Renal cortical epithelial cell (primary cell): ENCODE measurements around the gene AQP5. TPM values are rescaled to one million over a fixed set of nuclear protein-coding genes. Genes with fewer than 3 reads are reported as not detected.
"Not testable (repeated sequence)": the region's sequence is repeated elsewhere in the genome, so short reads cannot be mapped to it uniquely, and the experiment has no call there.

Experiments used
- DNase-seq: peaks from one replicate; pipeline ENCODE4 v3.0.0-alpha.2; 2011; ENCODE audit warnings: low read depth
- total RNA-seq: library from RNA; depleted of rRNA; stranded (reverse); fragments of >200 nt; gene quantifications from 2 replicates; pipeline ENCODE4 v1.2.3, GENCODE V29; 2014

AQP5 gene
- total RNA-seq, 1 donor from 2014 or later, result not detected

DNA sequence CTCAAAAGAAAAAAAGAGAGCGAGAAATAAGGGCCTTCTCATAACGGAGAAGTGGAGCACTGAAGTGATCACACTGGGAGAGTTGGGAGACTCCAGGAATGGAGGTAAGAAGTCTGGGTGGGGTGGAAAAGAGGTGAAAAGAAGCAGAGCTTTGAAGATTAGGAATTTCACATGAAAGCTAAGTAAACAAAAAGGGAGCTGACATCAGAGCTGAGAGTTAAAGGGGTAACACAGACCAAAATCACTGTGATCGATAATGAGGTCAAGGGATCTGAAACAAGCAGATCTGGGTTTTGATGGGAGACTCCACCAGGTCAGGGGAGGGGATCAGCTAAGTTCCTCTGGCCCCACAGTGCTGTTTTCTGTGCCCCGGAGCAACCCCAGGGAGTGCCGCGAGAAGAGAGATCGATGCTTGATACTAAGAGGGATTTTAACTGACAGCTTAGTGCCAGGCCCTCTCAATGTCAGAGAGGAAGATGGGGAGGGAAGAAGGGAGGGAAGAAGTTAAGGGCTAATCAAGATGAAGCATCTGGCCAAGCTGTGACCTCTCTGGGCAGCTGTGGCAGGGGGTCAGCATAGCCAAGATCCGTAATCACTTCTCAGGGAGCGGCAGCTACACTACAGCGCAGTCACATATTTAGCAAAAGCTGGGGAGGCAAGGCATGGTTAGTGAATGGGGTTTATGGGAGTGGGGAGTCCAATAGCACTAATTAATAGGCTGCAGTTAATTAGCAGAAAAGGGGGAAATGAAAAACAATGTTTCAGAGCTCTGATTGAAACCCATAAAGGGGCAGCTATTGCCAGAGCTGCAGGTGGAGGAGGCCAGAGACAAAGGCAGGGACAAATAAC is 19.1 kb downstream of the AQP5 start:
- DNase-seq, result no peak

GRCh38 chr12:49982246-49983087 is 20.8 kb downstream of the AQP5 start:
- peak; percentile 25 for DNase-seq

DNA sequence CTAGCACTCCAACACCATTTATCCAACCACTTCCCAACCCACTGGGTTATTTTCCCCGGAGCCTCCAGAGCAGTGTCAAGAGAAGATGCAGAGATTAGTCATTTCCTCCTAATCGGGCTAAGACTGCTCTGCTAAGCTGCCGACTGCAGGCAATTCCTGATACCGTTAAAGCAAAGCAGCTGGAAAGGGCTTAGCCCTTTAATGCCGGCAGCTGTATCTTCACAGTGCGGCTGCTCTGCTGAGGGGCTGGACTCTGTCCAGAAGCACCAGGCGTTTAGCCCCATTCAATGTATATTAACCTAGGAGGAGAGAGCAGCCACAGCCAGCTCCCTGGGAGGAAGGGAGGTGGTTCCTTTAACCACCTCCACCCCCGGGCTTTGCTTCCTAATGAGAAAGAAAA is 22.2 kb downstream of the AQP5 start:
- peak; percentile 70 for DNase-seq

DNA sequence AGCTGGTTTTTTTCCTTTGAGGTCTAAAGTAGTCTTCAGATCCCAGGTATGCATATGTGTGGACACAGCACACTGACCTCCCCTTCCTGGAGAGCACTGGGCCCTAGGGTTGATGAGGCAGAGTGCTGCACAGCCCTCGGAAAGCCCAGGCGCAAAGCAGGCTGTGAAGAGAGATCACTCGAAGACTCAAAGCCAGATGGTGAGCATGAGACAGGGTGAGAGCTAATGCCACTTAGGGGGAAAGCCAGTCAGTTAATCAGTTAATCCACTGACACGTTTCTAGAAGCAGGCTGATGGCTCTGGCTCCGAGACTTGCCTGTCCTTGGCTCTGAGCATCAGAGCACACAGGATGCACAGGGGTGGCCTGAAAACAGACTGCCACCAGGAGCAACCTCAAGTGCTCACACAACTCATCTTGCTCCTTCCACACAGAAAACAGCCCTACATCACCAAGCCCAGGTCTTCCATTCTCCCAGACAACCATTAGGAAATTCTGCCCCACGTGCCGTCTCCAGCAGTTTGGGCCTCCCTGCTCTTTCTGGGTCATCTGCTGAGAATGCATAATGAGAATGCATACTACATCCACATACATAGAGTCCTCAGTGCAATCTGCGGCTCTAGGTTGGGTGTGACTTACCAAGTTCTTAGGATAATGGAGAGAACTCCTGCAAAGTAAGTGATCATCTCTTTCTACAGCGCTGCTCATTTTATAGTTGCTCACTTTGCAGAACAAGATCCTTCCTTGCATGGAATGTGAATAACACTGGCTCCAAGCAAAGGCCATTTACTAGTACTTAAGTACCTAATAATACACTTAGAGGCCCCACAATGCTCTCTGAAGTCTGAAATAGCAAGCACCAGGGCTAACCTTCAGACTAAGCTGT is 23.0 kb downstream of the AQP5 start:
- DNase-seq, result peak; percentile 21

GRCh38 chr12:49985981-49986380 is 24.3 kb downstream of the AQP5 start:
- peak; percentile 93 for DNase-seq

GRCh38 chr12:49986476-49986875 is 24.8 kb downstream of the AQP5 start:
- not testable (repeated sequence) for DNase-seq

- peak; percentile 69 for DNase-seq
These were observed 26.1 kb downstream of the AQP5 start for GRCh38 chr12:49987625-49988303.

GRCh38 chr12:49989400-49989799 is 27.7 kb downstream of the AQP5 start:
- DNase-seq, result not testable (repeated sequence)

DNA sequence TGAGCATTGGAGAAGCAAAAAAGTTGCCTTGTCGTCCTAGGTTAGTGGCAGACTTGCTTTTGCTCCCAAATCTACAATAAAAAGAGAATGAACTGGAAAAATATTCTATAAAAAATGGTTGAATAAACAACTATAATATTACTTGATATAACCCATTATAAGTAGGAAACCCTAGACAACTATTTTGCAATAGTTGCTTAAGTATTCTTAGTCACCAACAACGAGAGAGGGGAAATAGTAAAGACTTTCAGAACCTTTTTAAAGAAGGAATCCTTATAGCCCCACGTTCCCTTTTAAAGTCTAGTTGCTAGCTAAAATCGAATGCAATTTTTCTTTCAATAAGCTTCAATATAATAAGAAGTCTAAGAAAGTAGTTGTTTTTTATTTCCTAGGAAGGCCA is 28.6 kb downstream of the AQP5 start:
- DNase-seq, result peak; percentile 34

GRCh38 chr12:49998453-49998852 is 36.8 kb downstream of the AQP5 start:
- no peak for DNase-seq

DNA sequence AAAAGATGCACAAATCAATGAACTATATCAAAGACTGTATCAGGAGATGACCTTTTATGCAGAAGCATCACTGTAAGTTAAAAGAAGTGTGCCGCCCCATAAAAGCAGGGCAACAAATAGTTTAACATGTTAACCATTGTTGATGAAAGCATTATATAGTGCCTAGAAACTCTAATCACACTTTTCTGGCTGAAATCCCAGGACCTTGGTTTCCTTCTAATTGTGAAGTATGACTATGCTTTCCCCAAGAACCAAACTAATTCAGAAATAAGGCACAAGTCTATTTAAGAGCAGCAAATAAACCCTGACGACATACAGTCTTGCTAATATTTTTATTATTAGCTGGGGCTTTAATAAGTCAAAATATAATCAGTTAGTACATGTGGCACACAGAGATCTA is 41.9 kb downstream of the AQP5 start:
- peak; percentile 47 for DNase-seq

GRCh38 chr12:50004696-50005095 is 43.0 kb downstream of the AQP5 start:
- DNase-seq, result no peak

- no peak for DNase-seq
These were observed 43.5 kb downstream of the AQP5 start for GRCh38 chr12:50005175-50005574.

DNA sequence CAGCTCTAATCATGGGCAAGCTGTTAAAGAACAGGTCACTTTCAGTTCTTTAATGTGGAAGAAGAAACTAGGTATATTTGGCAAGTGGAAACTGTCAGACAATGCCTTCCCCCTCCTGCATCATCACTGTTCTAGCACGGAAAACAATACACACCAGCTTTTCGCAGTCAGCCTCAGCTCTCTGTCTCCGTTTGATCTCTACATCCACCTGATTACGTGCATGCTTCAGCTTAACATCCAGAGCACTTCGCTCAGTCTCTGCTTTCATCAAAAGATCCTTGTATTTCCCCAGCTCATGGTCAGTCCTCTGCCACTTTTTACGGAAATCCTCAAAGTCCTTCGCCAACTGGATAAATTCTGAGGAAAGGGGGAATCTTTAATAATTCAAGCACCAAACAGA is 44.6 kb downstream of the AQP5 start:
- DNase-seq, result no peak

DNA sequence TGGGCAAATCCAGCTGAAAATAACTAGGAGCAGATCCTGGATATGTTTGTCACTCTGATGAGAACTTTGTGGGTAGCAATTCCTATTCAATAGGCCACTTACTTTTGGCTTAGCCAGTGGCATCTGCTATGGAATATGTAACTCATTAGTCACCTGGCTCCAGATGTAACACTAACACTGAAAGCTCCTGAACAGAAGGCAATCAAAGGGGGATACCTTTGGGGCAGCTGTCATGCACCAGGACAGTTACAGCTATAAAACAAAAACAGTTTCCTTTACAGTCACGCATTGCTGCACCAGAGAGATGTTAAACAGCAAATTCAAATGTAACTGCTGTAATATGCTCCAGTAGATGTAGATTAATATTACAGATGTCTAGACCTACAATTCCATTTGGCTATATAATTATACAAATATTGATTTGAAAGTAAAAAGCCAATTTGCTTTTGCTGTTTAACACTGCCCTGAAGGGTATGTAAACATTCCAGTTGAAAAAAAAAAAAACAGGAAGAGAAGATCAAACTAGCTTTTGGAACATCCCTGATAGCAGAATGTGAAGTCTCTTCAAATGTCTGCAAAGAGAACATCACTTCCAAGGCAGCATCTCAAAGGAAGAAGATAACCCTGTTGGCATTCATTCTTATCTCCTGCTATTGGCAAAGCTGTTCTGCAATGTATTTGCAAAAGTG is 45.2 kb downstream of the AQP5 start:
- DNase-seq, result peak; percentile 47

DNA sequence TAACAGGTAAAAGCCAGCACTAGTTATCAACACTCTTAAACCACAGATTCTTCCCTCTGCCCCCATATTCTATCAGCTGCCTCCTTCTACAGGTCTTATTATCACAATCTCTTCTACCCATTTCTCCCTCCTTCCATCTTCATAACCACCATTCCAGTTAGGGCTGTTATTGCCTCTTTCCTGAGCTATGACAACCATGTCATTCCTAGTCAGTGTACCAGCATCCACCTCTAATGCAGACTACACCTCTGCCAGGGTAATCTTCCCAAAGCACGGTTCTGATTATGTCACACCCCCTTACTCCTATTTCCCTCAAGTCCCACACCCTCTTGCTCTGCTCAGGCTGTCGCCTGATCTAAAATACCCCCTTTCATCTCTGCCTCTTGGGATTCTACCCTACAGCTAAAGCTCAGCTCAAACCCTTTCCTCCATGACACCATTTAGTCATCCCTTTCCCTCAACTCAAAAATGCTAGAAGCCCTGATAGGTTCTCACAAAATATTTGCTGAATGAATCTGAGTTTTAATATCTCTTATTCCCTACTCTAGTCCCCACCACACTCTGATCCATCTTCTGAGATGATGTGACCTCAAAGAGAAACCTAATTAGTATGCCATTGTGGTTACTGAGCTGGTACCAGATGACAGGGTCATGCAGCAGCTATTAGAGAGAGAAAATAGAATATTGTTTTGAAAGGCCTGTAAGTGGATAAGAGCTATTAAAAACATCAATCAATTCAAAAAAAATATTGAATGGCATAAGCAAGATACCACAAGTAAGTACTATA is 51.9 kb downstream of the AQP5 start:
- no peak for DNase-seq

GRCh38 chr12:50014342-50014741 is 52.7 kb downstream of the AQP5 start:
- no peak for DNase-seq
